Ishikawa (cell line): ENCODE results near the gene FSCN2.

Experiments used
- CEBPB ChIP-seq: IDR thresholded peaks from 2 replicates; pipeline ENCODE4 v1.6.1; 2012
- CREB1 ChIP-seq: IDR thresholded peaks from 2 replicates; pipeline ENCODE4 v1.6.1; 2012; ENCODE audit warnings: low read depth
- EGR1 ChIP-seq: IDR thresholded peaks from 2 replicates; pipeline ENCODE4 v1.6.1; 2012
- EP300 ChIP-seq: IDR thresholded peaks from 2 replicates; pipeline ENCODE4 v1.6.1; 2012; ENCODE audit warnings: borderline replicate concordance
- FOXM1 ChIP-seq: IDR thresholded peaks from 2 replicates; pipeline ENCODE4 v1.6.1; 2012; ENCODE audit warnings: low read depth, borderline replicate concordance
- NFIC ChIP-seq: IDR thresholded peaks from 2 replicates; pipeline ENCODE4 v1.6.1; 2012
- RAD21 ChIP-seq: IDR thresholded peaks from 2 replicates; pipeline ENCODE4 v1.6.1; 2012; ENCODE audit warnings: low read depth
- REST ChIP-seq: IDR thresholded peaks from 2 replicates; pipeline ENCODE4 v1.6.1; 2012; ENCODE audit warnings: low read depth, mild to moderate bottlenecking
- TAF1 ChIP-seq: IDR thresholded peaks from 2 replicates; pipeline ENCODE4 v1.6.1; 2012; ENCODE audit warnings: low read depth, mild to moderate bottlenecking
- TCF12 ChIP-seq: IDR thresholded peaks from 2 replicates; pipeline ENCODE4 v1.6.1; 2012; ENCODE audit warnings: low read depth
- TEAD4 ChIP-seq: IDR thresholded peaks from 2 replicates; pipeline ENCODE4 v1.6.1; 2012
- USF1 ChIP-seq: IDR thresholded peaks from 2 replicates; pipeline ENCODE4 v1.6.1; 2012
- YY1 ChIP-seq: IDR thresholded peaks from 2 replicates; pipeline ENCODE4 v1.6.1; 2012; ENCODE audit warnings: low read depth
- ZBTB7A ChIP-seq: IDR thresholded peaks from 2 replicates; pipeline ENCODE4 v1.6.1; 2012; ENCODE audit warnings: low read depth
- TF ChIP-seq, protein P1 (sequence below): IDR thresholded peaks from 2 replicates; pipeline ENCODE4 v1.6.1; 2012

FSCN2 gene

GRCh38 chr17:81549826-81550225, 21.6 kb downstream of the FSCN2 start:
- TF ChIP-seq TCF12 (no peak), YY1 (no peak), USF1 (no peak)

GRCh38 chr17:81550285-81550684, 22.1 kb downstream of the FSCN2 start:
- TF ChIP-seq CEBPB (no peak), TCF12 (no peak), EP300 (no peak), EGR1 (no peak), NFIC (no peak), TAF1 (no peak), ZBTB7A (no peak)

DNA sequence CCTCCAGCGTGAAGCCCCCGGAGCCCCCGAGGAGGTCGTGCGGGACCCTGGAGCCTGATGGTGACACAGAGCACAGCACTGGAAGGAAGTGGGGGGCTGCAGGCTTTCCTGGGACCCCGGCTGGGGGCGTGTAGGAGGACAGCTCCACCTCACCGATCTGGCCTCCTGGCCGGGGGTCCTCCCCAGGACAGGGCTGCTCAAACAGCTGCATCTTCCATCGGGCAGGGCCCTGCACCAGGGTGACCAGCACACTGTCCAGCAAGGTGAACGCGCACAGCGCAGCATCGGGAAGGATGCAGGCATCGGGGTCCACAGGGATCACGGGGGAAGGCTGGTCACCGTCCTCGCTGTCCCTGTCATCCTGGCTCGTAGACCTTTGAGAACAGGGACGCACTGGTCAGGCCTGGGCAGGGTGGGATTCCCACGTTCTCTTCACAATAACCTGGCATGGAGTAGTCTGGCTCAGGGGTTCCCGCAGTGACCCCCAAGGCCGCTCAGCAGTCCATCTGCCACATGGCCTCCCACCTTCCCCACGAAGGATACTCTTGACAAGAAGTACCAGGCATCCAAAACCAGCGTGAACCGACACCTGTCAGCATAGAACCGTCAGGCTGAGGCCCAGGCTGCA, 22.8 kb downstream of the FSCN2 start:
- no peak for TF ChIP-seq RAD21
- TF ChIP-seq USF1, result no peak
- TF ChIP-seq YY1, result no peak
- no peak for TF ChIP-seq REST
- TF ChIP-seq TCF12, result no peak

- no peak for TF ChIP-seq RAD21
- TF ChIP-seq CREB1, result no peak
- TF ChIP-seq TCF12, result no peak
- no peak for TF ChIP-seq TEAD4
- peak; percentile 67; the same call in 1 of the 2 replicates for TF ChIP-seq EGR1
These were observed 23.5 kb downstream of the FSCN2 start for GRCh38 chr17:81551458-81552243.

DNA sequence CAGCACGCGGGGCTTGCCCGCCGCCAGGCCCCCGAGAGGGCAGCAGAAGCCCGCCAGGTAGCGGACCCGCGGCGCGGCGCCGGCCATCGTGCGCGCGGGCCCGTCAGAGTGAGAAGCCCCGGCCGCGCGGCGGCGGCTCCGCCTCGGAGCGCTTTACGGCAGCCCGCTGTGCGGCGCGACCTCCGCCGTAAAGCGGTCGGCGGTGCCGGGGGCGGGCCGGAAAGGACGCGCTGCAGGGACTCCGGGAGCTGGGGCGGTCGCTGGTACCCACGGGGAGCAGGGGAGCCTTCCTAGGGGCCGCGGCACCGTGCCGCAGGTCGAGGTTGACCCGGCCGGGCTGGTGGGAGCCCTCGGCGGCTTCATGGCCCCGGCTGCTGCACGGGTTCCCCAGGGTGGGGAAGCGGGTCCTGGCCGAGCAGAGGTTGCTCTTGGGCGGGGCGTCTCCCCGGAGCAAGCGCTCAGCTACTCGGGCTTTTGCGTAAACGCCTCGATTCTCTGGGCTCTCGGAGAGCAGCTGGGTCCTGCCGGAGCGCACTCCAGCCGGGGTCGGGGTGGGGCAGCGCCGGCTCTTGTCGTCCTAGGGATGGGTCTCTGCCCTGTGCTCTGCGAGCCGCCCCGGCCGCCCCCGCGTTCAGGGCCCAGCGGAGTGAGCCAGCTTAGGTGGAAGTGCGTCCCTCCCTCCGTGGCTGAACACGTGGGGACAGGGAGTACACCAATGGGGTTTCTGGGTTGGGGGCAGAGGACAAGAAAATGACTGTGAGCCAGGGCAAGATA, 24.3 kb downstream of the FSCN2 start, which contains the start of gene FAAP100:
Gene FAAP100, minus strand, starts transcription at position 110 of the 774 bp plus-strand sequence. Its CDS starts 23 bp downstream, at position 87.
- TF ChIP-seq, protein P1, sequence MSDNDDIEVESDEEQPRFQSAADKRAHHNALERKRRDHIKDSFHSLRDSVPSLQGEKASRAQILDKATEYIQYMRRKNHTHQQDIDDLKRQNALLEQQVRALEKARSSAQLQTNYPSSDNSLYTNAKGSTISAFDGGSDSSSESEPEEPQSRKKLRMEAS, result peak; percentile 89
- TF ChIP-seq TAF1 (peak; percentile 76), YY1 (peak; percentile 78), EGR1 (peak; percentile 89), ZBTB7A (0 out of 2 replicates have a peak, but pooled peaks have one; percentile 5), NFIC (peak; percentile 34; the same call in 1 of the 2 replicates), EP300 (no peak), USF1 (peak; percentile 77), TEAD4 (no peak), CEBPB (no peak)

- TF ChIP-seq USF1 (no peak), EP300 (0 out of 2 replicates have a peak, but pooled peaks have one; percentile 10), NFIC (no peak), FOXM1 (no peak), TAF1 (peak; percentile 27; the same call in 1 of the 2 replicates), EGR1 (no peak), CREB1 (no peak), RAD21 (no peak), CEBPB (no peak), REST (no peak), ZBTB7A (no peak), YY1 (no peak), TEAD4 (no peak), TCF12 (no peak; the same call in 1 of the 2 replicates)
- TF ChIP-seq, protein P1, result 0 out of 2 replicates have a peak, but pooled peaks have one; percentile 1
These were observed 24.9 kb downstream of the FSCN2 start for GRCh38 chr17:81553018-81553615.
